ENCODE results near the gene GPR101. TPM values are rescaled to one million over a fixed set of nuclear protein-coding genes. Genes with fewer than 3 reads are reported as not detected.

The GPR101 gene, protein sequence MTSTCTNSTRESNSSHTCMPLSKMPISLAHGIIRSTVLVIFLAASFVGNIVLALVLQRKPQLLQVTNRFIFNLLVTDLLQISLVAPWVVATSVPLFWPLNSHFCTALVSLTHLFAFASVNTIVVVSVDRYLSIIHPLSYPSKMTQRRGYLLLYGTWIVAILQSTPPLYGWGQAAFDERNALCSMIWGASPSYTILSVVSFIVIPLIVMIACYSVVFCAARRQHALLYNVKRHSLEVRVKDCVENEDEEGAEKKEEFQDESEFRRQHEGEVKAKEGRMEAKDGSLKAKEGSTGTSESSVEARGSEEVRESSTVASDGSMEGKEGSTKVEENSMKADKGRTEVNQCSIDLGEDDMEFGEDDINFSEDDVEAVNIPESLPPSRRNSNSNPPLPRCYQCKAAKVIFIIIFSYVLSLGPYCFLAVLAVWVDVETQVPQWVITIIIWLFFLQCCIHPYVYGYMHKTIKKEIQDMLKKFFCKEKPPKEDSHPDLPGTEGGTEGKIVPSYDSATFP
- total RNA-seq (2013; cell fraction: nucleolus; rRNA removed): not detected in 2 replicates
- total RNA-seq (2014; rRNA removed): not detected in 2 replicates
- total RNA-seq (2014; rRNA removed; fragmentation: Illumina TruSeq; extraction: Trizol): not detected in 2 replicates
- not detected in 2 replicates for total RNA-seq (2021)
- polyA plus RNA-seq (2011; ENCODE audit: low read depth): not detected
- polyA plus RNA-seq (2011; rRNA removed): not detected in 2 replicates
- polyA plus RNA-seq (2011; cell fraction: cytosol; rRNA removed): not detected in 2 replicates
- polyA plus RNA-seq (2011; cell fraction: nucleus; rRNA removed): not detected in 2 replicates
- polyA plus RNA-seq (2012): not detected in 2 replicates
- not detected in 2 replicates for polyA plus RNA-seq (2014; fragmentation: Illumina TruSeq; extraction: Trizol)
- polyA plus RNA-seq (2014; fragmentation: Nextera tagmentation; extraction: Ambion mirVana): not detected
- not detected in 2 replicates for polyA plus RNA-seq (2014; rRNA removed)
- not detected for polyA plus RNA-seq (2016; fragmentation: Nextera tagmentation; extraction: Ambion mirVana)
- not detected in 2 replicates for polyA minus RNA-seq (2011; rRNA and poly(A)+ RNA removed)
- not detected in 2 replicates for polyA minus RNA-seq (2011; cell fraction: cytosol; rRNA and poly(A)+ RNA removed)
- not detected in 2 replicates for polyA minus RNA-seq (2011; cell fraction: nucleus; rRNA and poly(A)+ RNA removed)
- not detected for Bru-seq, nascent RNA
- not detected for BruChase-seq, experiment 1, labeled RNA remaining after a 6-hour chase
- BruChase-seq, experiment 2, labeled RNA remaining after a 2-hour chase: not detected
- long read RNA-seq, experiment 1: 0 reads
- long read RNA-seq, experiment 2: 0 reads

DNA sequence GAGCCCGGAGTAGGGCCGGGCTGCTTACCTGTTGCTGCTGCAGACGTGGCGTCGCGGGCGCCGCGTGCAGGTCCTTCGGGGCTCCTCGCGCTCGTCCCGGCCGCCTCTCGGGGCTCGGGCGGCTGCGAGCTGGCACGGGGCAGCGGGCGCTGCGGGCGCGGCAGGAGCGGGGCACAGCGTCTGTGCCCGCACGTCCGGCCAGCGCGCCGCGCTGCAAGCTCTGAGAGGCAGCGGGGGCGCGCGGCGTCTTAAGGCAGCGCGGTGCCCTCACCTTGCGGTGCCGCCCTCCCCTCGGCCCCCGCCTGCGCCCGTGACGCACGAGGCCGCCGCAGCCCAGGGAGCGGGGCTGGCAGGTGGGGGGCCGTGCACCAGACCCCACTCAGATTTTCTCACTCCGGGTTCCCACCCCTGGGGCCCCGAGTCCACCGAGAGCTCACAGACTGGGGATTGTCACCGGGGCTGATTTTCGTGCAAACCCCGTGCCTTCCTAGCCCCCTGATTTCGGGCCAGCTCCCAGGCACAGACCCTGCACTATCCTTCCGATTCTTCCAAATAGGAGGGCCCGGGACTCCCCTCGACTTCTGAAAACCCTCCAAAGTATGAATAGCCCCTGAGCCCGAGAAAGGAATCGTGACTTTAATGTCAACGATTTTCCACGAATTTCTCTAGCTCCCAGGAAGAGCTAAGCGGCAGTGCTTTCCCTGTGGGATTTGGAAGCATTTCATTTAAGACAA, at the start of gene GPR101:
GPR101 (minus strand) TSS at position 222 of the 734 bp plus-strand sequence. CDS start 2,321 bp downstream, outside the sequence.
- RAD21 ChIA-PET (ENCODE audit: unreplicated experiment): no interaction called here
- SMC1A ChIA-PET (ENCODE audit: uncharacterized antibody, unreplicated experiment): no interaction called here
- TF ChIP-seq SMAD5 (IDR thresholded peaks at IDR 0.05; ENCODE audit: low read depth) (no peak), TARDBP (IDR thresholded peaks at IDR 0.05; ENCODE audit: borderline replicate concordance) (no peak), SIN3A (IDR thresholded peaks at IDR 0.05; ENCODE audit: low read depth, low read length) (no peak), ZNF274 (IDR thresholded peaks at IDR 0.05; ENCODE audit: insufficient read depth, insufficient read length) (no peak), RB1 (IDR thresholded peaks at IDR 0.05; ENCODE audit: borderline replicate concordance) (no peak), ZBED1 (IDR thresholded peaks at IDR 0.05; ENCODE audit: borderline replicate concordance) (no peak)
- Histone ChIP-seq H3K4me2 (ENCODE audit: control insufficient read depth, insufficient read depth) (no peak within 1 kb of the TSS; the same call in 1 of the 2 replicates), H3K36me3 (ENCODE audit: control insufficient read depth in 2 of 2, insufficient read depth in 2 of 2, low read length in 1 of 2) (no peaks in the 10 kb centered on the region), H3K27ac (ENCODE audit: control insufficient read depth, insufficient read depth) (no peak within 1 kb of the TSS), H3K4me3 (no peak within 1 kb of the TSS), H3K4me1 (ENCODE audit: control insufficient read depth, insufficient read depth, low read length) (no peaks in the 10 kb centered on the region), H4K20me1 (ENCODE audit: control insufficient read depth, insufficient read depth) (no peaks in the 10 kb centered on the region), H3K9ac (ENCODE audit: control insufficient read depth, insufficient read depth, low read length) (no peak within 1 kb of the TSS), H3K9me3 (replicated peaks; ENCODE audit: control insufficient read depth, insufficient read depth, low read length) (no peaks in the 10 kb centered on the region; the same call in 2 of the 3 replicates), H3K27me3 (replicated peaks in 1 of 2; ENCODE audit: control insufficient read depth in 2 of 2, insufficient read depth in 2 of 2, low read length in 1 of 2) (peaks cover 3 to 6% of the 10 kb centered on the region in 2 experiments; a peak in 3 of 4 replicates), H3K79me2 (ENCODE audit: control insufficient read depth, insufficient read depth, low read length) (no peaks in the 10 kb centered on the region), H2AFZ (ENCODE audit: control insufficient read depth, low read depth, low read length) (no peak within 1 kb of the TSS)
- POLR2A ChIA-PET: no interaction called here
- CTCF ChIA-PET: no interaction called here
- no peak for DNase-seq (ENCODE audit: low read depth, low spot score)
- in situ Hi-C loops (cut with MboI) (no loop called here), intact Hi-C loops (cut with micrococcal nuclease; ENCODE audit: unreplicated experiment) (no loop called here)
- ATAC-seq: no peak; the same call in 2 of the 3 replicates
- 47% methylated on average over 25 of the region's 68 CpGs for WGBS (ENCODE audit: insufficient coverage, insufficient replicate concordance, low lambda C conversion rate, missing lambda C conversion rate)
- no peak for FAIRE-seq
- BruUV-seq (replicated peaks): no TSS peak

Data from GM12878 (cell line).